H9 (cell line): ENCODE measurements around the gene STK38. TPM values are rescaled to one million over a fixed set of nuclear protein-coding genes. Genes with fewer than 3 reads are reported as not detected.

Source experiments
- DNase-seq: peaks from one replicate; pipeline ENCODE4 v3.0.0-alpha.2; 2017
- H2AFZ ChIP-seq: one replicate; pipeline ENCODE4 v1.6.1; 2013; ENCODE audit warnings: mild to moderate bottlenecking, low read length, control low read depth, moderate library complexity
- H2AK5ac ChIP-seq: 2 replicates; pipeline ENCODE4 v1.6.1; 2013; ENCODE audit warnings: low read length, control low read depth, mixed read lengths; ENCODE audit not compliant: insufficient read length
- H2BK120ac ChIP-seq: one replicate; pipeline ENCODE4 v1.6.1; 2013; ENCODE audit warnings: low read depth, mild to moderate bottlenecking, low read length, control low read depth, inconsistent platforms; ENCODE audit not compliant: poor library complexity, severe bottlenecking
- H2BK12ac ChIP-seq: 2 replicates; pipeline ENCODE4 v1.6.1; 2013; ENCODE audit warnings: low read length, control low read depth, mixed read lengths, low read depth; ENCODE audit not compliant: insufficient read length
- H2BK15ac ChIP-seq: 2 replicates; pipeline ENCODE4 v1.6.1; 2013; ENCODE audit warnings: low read depth, low read length, control low read depth
- H2BK20ac ChIP-seq: one replicate; pipeline ENCODE4 v1.6.1; 2013; ENCODE audit warnings: low read depth, mild to moderate bottlenecking, low read length, control low read depth, inconsistent platforms; ENCODE audit not compliant: poor library complexity, severe bottlenecking
- H2BK5ac ChIP-seq: 2 replicates; pipeline ENCODE4 v1.6.1; 2013; ENCODE audit warnings: low read length, control low read depth, mixed read lengths; ENCODE audit not compliant: insufficient read length
- H3K14ac ChIP-seq: 2 replicates; pipeline ENCODE4 v1.6.1; 2013; ENCODE audit warnings: low read length, control low read depth; ENCODE audit not compliant: insufficient read depth
- H3K18ac ChIP-seq: 2 replicates; pipeline ENCODE4 v1.6.1; 2013; ENCODE audit warnings: low read depth, mild to moderate bottlenecking, mixed read lengths, low read length, control low read depth; ENCODE audit not compliant: insufficient read length
- H3K23ac ChIP-seq: 2 replicates; pipeline ENCODE4 v1.6.1; 2013; ENCODE audit warnings: low read length, control low read depth, mixed read lengths, low read depth; ENCODE audit not compliant: insufficient read length
- H3K23me2 ChIP-seq: 2 replicates; pipeline ENCODE4 v1.6.1; 2013; ENCODE audit warnings: low read depth, mild to moderate bottlenecking, mixed read lengths, low read length, control low read depth; ENCODE audit not compliant: insufficient read length, poor library complexity, severe bottlenecking
- H3K27ac ChIP-seq: 2 replicates; pipeline ENCODE4 v1.5.1; 2013; ENCODE audit warnings: low read length, control low read depth, mixed read lengths, low read depth; ENCODE audit not compliant: insufficient read length
- H3K27me3 ChIP-seq: 2 replicates; pipeline ENCODE4 v1.6.1; 2013; ENCODE audit warnings: low read length, control low read depth, inconsistent platforms; ENCODE audit not compliant: insufficient read depth
- H3K4ac ChIP-seq: 2 replicates; pipeline ENCODE4 v1.6.1; 2013; ENCODE audit warnings: low read depth, mild to moderate bottlenecking, control low read depth, inconsistent platforms, low read length, moderate library complexity
- H3K4me1 ChIP-seq: 2 replicates; pipeline ENCODE4 v1.6.1; 2013; ENCODE audit warnings: low read length, control low read depth, inconsistent platforms; ENCODE audit not compliant: insufficient read depth
- H3K4me2 ChIP-seq: 2 replicates; pipeline ENCODE4 v1.6.1; 2013; ENCODE audit warnings: low read length, control low read depth, mixed read lengths; ENCODE audit not compliant: insufficient read length, insufficient read depth
- H3K56ac ChIP-seq: 2 replicates; pipeline ENCODE4 v1.6.1; 2013; ENCODE audit warnings: low read depth, mild to moderate bottlenecking, mixed read lengths, low read length, control low read depth; ENCODE audit not compliant: insufficient read length
- H3K79me1 ChIP-seq: 2 replicates; pipeline ENCODE4 v1.6.1; 2013; ENCODE audit warnings: low read depth, mild to moderate bottlenecking, moderate library complexity, low read length, control low read depth, inconsistent platforms; ENCODE audit not compliant: insufficient read depth, poor library complexity, severe bottlenecking
- H3K79me2 ChIP-seq: 2 replicates; pipeline ENCODE4 v1.6.1; 2013; ENCODE audit warnings: low read length, control low read depth, inconsistent platforms; ENCODE audit not compliant: insufficient read depth
- H3K9ac ChIP-seq: 2 replicates; pipeline ENCODE4 v1.6.1; 2013; ENCODE audit warnings: low read length, control low read depth, mixed read lengths; ENCODE audit not compliant: insufficient read length; ENCODE audit errors: extremely low read depth
- H3K9me3 ChIP-seq: one replicate; pipeline ENCODE4 v1.6.1; 2013; ENCODE audit warnings: low read depth, low read length, inconsistent platforms; ENCODE audit not compliant: control insufficient read depth
- H3T11ph ChIP-seq: one replicate; pipeline ENCODE4 v1.6.1; 2013; ENCODE audit warnings: mild to moderate bottlenecking, low read length, control low read depth, inconsistent platforms
- H4K20me1 ChIP-seq: one replicate; pipeline ENCODE4 v1.6.1; 2013; ENCODE audit not compliant: control insufficient read depth, insufficient read length, insufficient read depth
- H4K5ac ChIP-seq: 2 replicates; pipeline ENCODE4 v1.6.1; 2013; ENCODE audit warnings: low read depth, mild to moderate bottlenecking, mixed read lengths, low read length, control low read depth; ENCODE audit not compliant: insufficient read length
- H4K8ac ChIP-seq: replicated peaks from 2 replicates; pipeline ENCODE4 v1.6.1; 2013; ENCODE audit warnings: low read length, control low read depth, mixed read lengths, low read depth; ENCODE audit not compliant: insufficient read length
- H4K91ac ChIP-seq: 2 replicates; pipeline ENCODE4 v1.6.1; 2013; ENCODE audit warnings: low read depth, mild to moderate bottlenecking, moderate library complexity, mixed read lengths, low read length, control low read depth; ENCODE audit not compliant: insufficient read length
- H3K27ac Mint-ChIP-seq, 3 experiments: 2 replicates in 2 of 3; 3 replicates in 1 of 3; pipeline ENCODE4 v1.8.0; 2020 to 2021; ENCODE audit warnings: mixed read lengths in 3 of 3, mild to moderate bottlenecking in 1 of 3, moderate library complexity in 1 of 3
- H3K27me3 Mint-ChIP-seq: 2 replicates; pipeline ENCODE4 v1.8.0; 2021; ENCODE audit warnings: low read depth, mild to moderate bottlenecking, moderate library complexity, mixed read lengths
- H3K36me3 Mint-ChIP-seq, 3 experiments: 2 replicates in 2 of 3; 3 replicates in 1 of 3; pipeline ENCODE4 v1.8.0; 2020 to 2021; ENCODE audit warnings: low read depth in 3 of 3, mixed read lengths in 3 of 3; ENCODE audit not compliant: insufficient read depth in 1 of 3
- H3K4me1 Mint-ChIP-seq, 2 experiments: 2 replicates each; pipeline ENCODE4 v1.8.0; 2020; ENCODE audit warnings: mixed read lengths in 2 of 2
- H3K4me3 Mint-ChIP-seq, 2 experiments: 2 replicates in 1 of 2; 3 replicates in 1 of 2; pipeline ENCODE4 v1.8.0; 2020 to 2021; ENCODE audit warnings: mild to moderate bottlenecking in 2 of 2, mixed read lengths in 2 of 2, moderate library complexity in 1 of 2
- H3K9me3 Mint-ChIP-seq, 2 experiments: 2 replicates in 1 of 2; 3 replicates in 1 of 2; pipeline ENCODE4 v1.8.0; 2020; ENCODE audit warnings: mild to moderate bottlenecking in 2 of 2, mixed read lengths in 2 of 2, moderate library complexity in 1 of 2
- CTCF ChIP-seq: fragments of 200-600 bp; sonication (generic); conservative IDR thresholded peaks from 3 replicates; pipeline ENCODE4 v1.8.0; 2021; ENCODE audit warnings: antibody characterized with exemption, mild to moderate bottlenecking
- WGBS: extraction: QIAGEN DNeasy Blood & Tissue Kit; methylation state at CpG from one replicate; pipeline ENCODE4 v1.1.7; 2013; ENCODE audit warnings: missing lambda C conversion rate, low lambda C conversion rate, mixed read lengths; ENCODE audit not compliant: insufficient read length; ENCODE audit errors: extremely low coverage; 5-methylcytosine and 5-hydroxymethylcytosine counted together
- total RNA-seq: library from RNA; stranded (reverse); gene quantifications from 2 replicates; pipeline ENCODE4 v1.2.1, GENCODE V29; 2021

STK38 gene
- total RNA-seq, 1 experiment from 2014 or later, result 17.5 TPM

DNA sequence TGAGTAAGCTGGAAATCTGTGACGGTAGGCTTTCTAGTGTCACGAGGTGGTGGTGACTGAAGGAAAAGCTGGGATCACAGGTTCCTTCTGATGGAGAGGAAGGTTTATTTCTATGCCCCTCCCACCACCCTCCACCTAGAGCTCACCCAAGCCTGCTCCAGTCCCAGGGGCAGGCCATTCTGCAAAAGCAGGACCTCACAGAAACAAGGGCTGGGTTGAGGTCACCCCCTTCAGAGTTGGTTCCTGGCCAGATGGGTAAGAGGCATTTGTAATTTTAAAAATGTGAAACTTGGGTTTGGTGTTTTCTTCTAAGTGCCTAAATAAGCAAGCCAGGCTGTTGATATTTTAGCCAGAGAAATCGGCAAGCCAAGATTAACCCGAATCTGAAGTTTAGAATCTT, 57.9 kb downstream of the STK38 start:
- TF ChIP-seq CTCF, result no peak
- H3K18ac ChIP-seq, result no peak overlapping the region
- H3K23me2 ChIP-seq, result no peaks in the 10 kb centered on the region
- H3T11ph ChIP-seq, result no peak overlapping the region
- no peak overlapping the region for H4K8ac ChIP-seq
- no peak overlapping the region for H3K27ac ChIP-seq
- H3K4me3 Mint-ChIP-seq, result no peak overlapping the region
- no peaks in the 10 kb centered on the region for H3K79me2 ChIP-seq
- H3K4ac ChIP-seq, result no peak overlapping the region
- WGBS, result no CpG with 5 or more reads among the region's 4 CpGs
- H3K27ac Mint-ChIP-seq, result peak overlapping the region in 1 of 3 experiments; percentile 9; a peak in 1 of 7 replicates
- peaks cover 17 to 24% of the 10 kb centered on the region in 2 experiments for H3K4me1 Mint-ChIP-seq
- no peak overlapping the region for H2AFZ ChIP-seq
- H3K4me2 ChIP-seq, result no peak overlapping the region
- H3K9me3 Mint-ChIP-seq, result no peaks in the 10 kb centered on the region
- no peak overlapping the region for H2AK5ac ChIP-seq
- no peaks in the 10 kb centered on the region for H3K9me3 ChIP-seq
- H3K9ac ChIP-seq, result no peak overlapping the region
- H4K91ac ChIP-seq, result no peak overlapping the region
- no peaks in the 10 kb centered on the region for H3K4me1 ChIP-seq
- no peak overlapping the region for H2BK12ac ChIP-seq
- no peak for DNase-seq
- H3K36me3 Mint-ChIP-seq, result peaks cover 7 to 40% (median 26%) of the 10 kb centered on the region in 3 experiments; a peak in 5 of 7 replicates
- no peak overlapping the region for H3K14ac ChIP-seq
- no peak overlapping the region for H2BK15ac ChIP-seq
- no peaks in the 10 kb centered on the region for H3K27me3 ChIP-seq
- H2BK20ac ChIP-seq, result no peak overlapping the region
- H2BK120ac ChIP-seq, result no peak overlapping the region
- H3K23ac ChIP-seq, result no peak overlapping the region
- H4K20me1 ChIP-seq, result no peaks in the 10 kb centered on the region
- no peak overlapping the region for H4K5ac ChIP-seq
- H3K56ac ChIP-seq, result no peak overlapping the region
- H3K79me1 ChIP-seq, result no peaks in the 10 kb centered on the region
- no peaks in the 10 kb centered on the region; the same call in 1 of the 2 replicates for H3K27me3 Mint-ChIP-seq
- no peak overlapping the region for H2BK5ac ChIP-seq
